Measurements from ENCODE around the gene FGB. TPM values are rescaled to one million over a fixed set of nuclear protein-coding genes. Genes with fewer than 3 reads are reported as not detected.

Gene FGB
- total RNA-seq, 1 donor from 2014 or later = 3.7 TPM

- no peaks in the 10 kb centered on the region for H3K9me3 ChIP-seq (ENCODE audit: control insufficient read depth in 3 of 3, low read length in 3 of 3)
- H3K4me1 ChIP-seq (ENCODE audit: control insufficient read depth in 3 of 3, insufficient read depth in 3 of 3, low read length in 3 of 3) = no peaks in the 10 kb centered on the region
- no peaks in the 10 kb centered on the region for H3K36me3 ChIP-seq (ENCODE audit: control insufficient read depth in 3 of 3, insufficient read depth in 3 of 3, low read length in 3 of 3)
- no peaks in the 10 kb centered on the region for H3K27me3 ChIP-seq (ENCODE audit: control insufficient read depth in 3 of 3, insufficient read depth in 3 of 3, low read length in 3 of 3)
- no peak overlapping the region for H3K27ac ChIP-seq (ENCODE audit: low read depth, low read length)
- no peak overlapping the region for H3K9ac ChIP-seq (ENCODE audit: low read depth in 1 of 3, low read length in 3 of 3)
- H3K4me3 ChIP-seq (ENCODE audit: low read length in 3 of 3) = no peak overlapping the region
Observed at GRCh38 chr4:154565704-154566103, 2.9 kb downstream of the FGB start.

GRCh38 chr4:154566639-154567204 lies 3.9 kb downstream of the FGB start:
- Histone ChIP-seq H3K27me3 (ENCODE audit: control insufficient read depth in 3 of 3, insufficient read depth in 3 of 3, low read length in 3 of 3) (no peaks in the 10 kb centered on the region), H3K9me3 (ENCODE audit: control insufficient read depth in 3 of 3, low read length in 3 of 3) (no peaks in the 10 kb centered on the region), H3K27ac (ENCODE audit: low read depth, low read length) (no peak overlapping the region), H3K36me3 (ENCODE audit: control insufficient read depth in 3 of 3, insufficient read depth in 3 of 3, low read length in 3 of 3) (no peaks in the 10 kb centered on the region), H3K4me1 (ENCODE audit: control insufficient read depth in 3 of 3, insufficient read depth in 3 of 3, low read length in 3 of 3) (no peaks in the 10 kb centered on the region), H3K4me3 (ENCODE audit: low read length in 3 of 3) (no peak overlapping the region), H3K9ac (ENCODE audit: low read depth in 1 of 3, low read length in 3 of 3) (no peak overlapping the region)

GRCh38 chr4:154569028-154569427 lies 6.2 kb downstream of the FGB start:
- Histone ChIP-seq H3K4me1 (ENCODE audit: control insufficient read depth in 3 of 3, insufficient read depth in 3 of 3, low read length in 3 of 3) (no peaks in the 10 kb centered on the region), H3K27me3 (ENCODE audit: control insufficient read depth in 3 of 3, insufficient read depth in 3 of 3, low read length in 3 of 3) (no peaks in the 10 kb centered on the region), H3K9me3 (ENCODE audit: control insufficient read depth in 3 of 3, low read length in 3 of 3) (no peaks in the 10 kb centered on the region), H3K4me3 (ENCODE audit: low read length in 3 of 3) (no peak overlapping the region), H3K9ac (ENCODE audit: low read depth in 1 of 3, low read length in 3 of 3) (no peak overlapping the region), H3K27ac (ENCODE audit: low read depth, low read length) (no peak overlapping the region), H3K36me3 (ENCODE audit: control insufficient read depth in 3 of 3, insufficient read depth in 3 of 3, low read length in 3 of 3) (no peaks in the 10 kb centered on the region)

GRCh38 chr4:154569584-154569983 lies 6.8 kb downstream of the FGB start:
- Histone ChIP-seq H3K36me3 (ENCODE audit: control insufficient read depth in 3 of 3, insufficient read depth in 3 of 3, low read length in 3 of 3) (no peaks in the 10 kb centered on the region), H3K4me1 (ENCODE audit: control insufficient read depth in 3 of 3, insufficient read depth in 3 of 3, low read length in 3 of 3) (no peaks in the 10 kb centered on the region), H3K27ac (ENCODE audit: low read depth, low read length) (no peak overlapping the region), H3K4me3 (ENCODE audit: low read length in 3 of 3) (no peak overlapping the region), H3K9me3 (ENCODE audit: control insufficient read depth in 3 of 3, low read length in 3 of 3) (no peaks in the 10 kb centered on the region), H3K27me3 (ENCODE audit: control insufficient read depth in 3 of 3, insufficient read depth in 3 of 3, low read length in 3 of 3) (no peaks in the 10 kb centered on the region), H3K9ac (ENCODE audit: low read depth in 1 of 3, low read length in 3 of 3) (no peak overlapping the region)

GRCh38 chr4:154573190-154573870 lies 10.5 kb downstream of the FGB start:
- Histone ChIP-seq H3K36me3 (ENCODE audit: control insufficient read depth in 3 of 3, insufficient read depth in 3 of 3, low read length in 3 of 3) (no peaks in the 10 kb centered on the region), H3K9me3 (ENCODE audit: control insufficient read depth in 3 of 3, low read length in 3 of 3) (no peaks in the 10 kb centered on the region), H3K27ac (ENCODE audit: low read depth, low read length) (no peak overlapping the region), H3K4me3 (ENCODE audit: low read length in 3 of 3) (no peak overlapping the region), H3K9ac (ENCODE audit: low read depth in 1 of 3, low read length in 3 of 3) (no peak overlapping the region), H3K27me3 (ENCODE audit: control insufficient read depth in 3 of 3, insufficient read depth in 3 of 3, low read length in 3 of 3) (peaks cover 0 to 3% (median 3%) of the 10 kb centered on the region in 3 donors), H3K4me1 (ENCODE audit: control insufficient read depth in 3 of 3, insufficient read depth in 3 of 3, low read length in 3 of 3) (no peaks in the 10 kb centered on the region)

- Histone ChIP-seq H3K9ac (ENCODE audit: low read depth in 1 of 3, low read length in 3 of 3) (no peak overlapping the region), H3K36me3 (ENCODE audit: control insufficient read depth in 3 of 3, insufficient read depth in 3 of 3, low read length in 3 of 3) (no peaks in the 10 kb centered on the region), H3K4me1 (ENCODE audit: control insufficient read depth in 3 of 3, insufficient read depth in 3 of 3, low read length in 3 of 3) (no peaks in the 10 kb centered on the region), H3K27ac (ENCODE audit: low read depth, low read length) (no peak overlapping the region), H3K9me3 (ENCODE audit: control insufficient read depth in 3 of 3, low read length in 3 of 3) (no peaks in the 10 kb centered on the region), H3K4me3 (ENCODE audit: low read length in 3 of 3) (no peak overlapping the region), H3K27me3 (ENCODE audit: control insufficient read depth in 3 of 3, insufficient read depth in 3 of 3, low read length in 3 of 3) (peaks cover 0 to 3% (median 3%) of the 10 kb centered on the region in 3 donors)
Observed at GRCh38 chr4:154574311-154574710, 11.5 kb downstream of the FGB start.

GRCh38 chr4:154577324-154577723 lies 14.5 kb downstream of the FGB start:
- H3K36me3 ChIP-seq (ENCODE audit: control insufficient read depth in 3 of 3, insufficient read depth in 3 of 3, low read length in 3 of 3) = no peaks in the 10 kb centered on the region
- H3K27ac ChIP-seq (ENCODE audit: low read depth, low read length) = no peak overlapping the region
- no peak overlapping the region for H3K9ac ChIP-seq (ENCODE audit: low read depth in 1 of 3, low read length in 3 of 3)
- H3K4me1 ChIP-seq (ENCODE audit: control insufficient read depth in 3 of 3, insufficient read depth in 3 of 3, low read length in 3 of 3) = no peaks in the 10 kb centered on the region
- peaks cover 0 to 3% (median 3%) of the 10 kb centered on the region in 3 donors for H3K27me3 ChIP-seq (ENCODE audit: control insufficient read depth in 3 of 3, insufficient read depth in 3 of 3, low read length in 3 of 3)
- no peak overlapping the region for H3K4me3 ChIP-seq (ENCODE audit: low read length in 3 of 3)
- H3K9me3 ChIP-seq (ENCODE audit: control insufficient read depth in 3 of 3, low read length in 3 of 3) = no peaks in the 10 kb centered on the region

- Histone ChIP-seq H3K36me3 (ENCODE audit: control insufficient read depth in 3 of 3, insufficient read depth in 3 of 3, low read length in 3 of 3) (no peaks in the 10 kb centered on the region), H3K4me3 (ENCODE audit: low read length in 3 of 3) (no peak overlapping the region), H3K9me3 (ENCODE audit: control insufficient read depth in 3 of 3, low read length in 3 of 3) (no peaks in the 10 kb centered on the region), H3K27ac (ENCODE audit: low read depth, low read length) (no peak overlapping the region), H3K4me1 (ENCODE audit: control insufficient read depth in 3 of 3, insufficient read depth in 3 of 3, low read length in 3 of 3) (no peaks in the 10 kb centered on the region), H3K27me3 (ENCODE audit: control insufficient read depth in 3 of 3, insufficient read depth in 3 of 3, low read length in 3 of 3) (peaks cover 0 to 3% (median 3%) of the 10 kb centered on the region in 3 donors), H3K9ac (ENCODE audit: low read depth in 1 of 3, low read length in 3 of 3) (no peak overlapping the region)
Observed at GRCh38 chr4:154578919-154579318, 16.1 kb downstream of the FGB start.

GRCh38 chr4:154579927-154580326 lies 17.1 kb downstream of the FGB start:
- H3K9ac ChIP-seq (ENCODE audit: low read depth in 1 of 3, low read length in 3 of 3) = no peak overlapping the region
- H3K4me1 ChIP-seq (ENCODE audit: control insufficient read depth in 3 of 3, insufficient read depth in 3 of 3, low read length in 3 of 3) = no peaks in the 10 kb centered on the region
- no peak overlapping the region for H3K27ac ChIP-seq (ENCODE audit: low read depth, low read length)
- H3K4me3 ChIP-seq (ENCODE audit: low read length in 3 of 3) = no peak overlapping the region
- H3K27me3 ChIP-seq (ENCODE audit: control insufficient read depth in 3 of 3, insufficient read depth in 3 of 3, low read length in 3 of 3) = peaks cover 0 to 3% (median 3%) of the 10 kb centered on the region in 3 donors
- no peaks in the 10 kb centered on the region for H3K9me3 ChIP-seq (ENCODE audit: control insufficient read depth in 3 of 3, low read length in 3 of 3)
- H3K36me3 ChIP-seq (ENCODE audit: control insufficient read depth in 3 of 3, insufficient read depth in 3 of 3, low read length in 3 of 3) = no peaks in the 10 kb centered on the region

GRCh38 chr4:154582723-154583122 lies 19.9 kb downstream of the FGB start:
- no peak overlapping the region for H3K4me3 ChIP-seq (ENCODE audit: low read length in 3 of 3)
- no peak overlapping the region for H3K27ac ChIP-seq (ENCODE audit: low read depth, low read length)
- H3K9ac ChIP-seq (ENCODE audit: low read depth in 1 of 3, low read length in 3 of 3) = no peak overlapping the region
- no peaks in the 10 kb centered on the region for H3K9me3 ChIP-seq (ENCODE audit: control insufficient read depth in 3 of 3, low read length in 3 of 3)
- no peaks in the 10 kb centered on the region for H3K27me3 ChIP-seq (ENCODE audit: control insufficient read depth in 3 of 3, insufficient read depth in 3 of 3, low read length in 3 of 3)
- H3K4me1 ChIP-seq (ENCODE audit: control insufficient read depth in 3 of 3, insufficient read depth in 3 of 3, low read length in 3 of 3) = no peaks in the 10 kb centered on the region
- H3K36me3 ChIP-seq (ENCODE audit: control insufficient read depth in 3 of 3, insufficient read depth in 3 of 3, low read length in 3 of 3) = no peaks in the 10 kb centered on the region

Data from skeletal muscle tissue (tissue), 4 donors.